ENCODE results near the gene ZBTB40.
A peak's percentile ranks its signal among the peaks of the same experiment; 100 is the strongest.

- TF ChIP-seq ZNF626 (tag by site-specific recombination; IDR thresholded peaks at IDR 0.05) (no peak), CTCF (tag by site-specific recombination; IDR thresholded peaks at IDR 0.05) (peak; percentile 39), ZNF184 (tag by site-specific recombination; IDR thresholded peaks at IDR 0.05) (peak; percentile 64; the same call in 1 of the 2 replicates), ZNF175 (tag by site-specific recombination; IDR thresholded peaks at IDR 0.05) (no peak), HOXD13 (CRISPR knock-in tag; IDR thresholded peaks at IDR 0.05; ENCODE audit: borderline replicate concordance) (no peak), MEIS1 (CRISPR knock-in tag; IDR thresholded peaks at IDR 0.05; ENCODE audit: borderline replicate concordance) (no peak), ZNF510 (tag by site-specific recombination; IDR thresholded peaks at IDR 0.05; ENCODE audit: insufficient replicate concordance) (peak; percentile 58), KLF7 (tag by site-specific recombination; IDR thresholded peaks at IDR 0.05; ENCODE audit: borderline replicate concordance) (peak; percentile 81; the same call in 1 of the 2 replicates), ZNF140 (tag by site-specific recombination; IDR thresholded peaks at IDR 0.05) (no peak)
- TF ChIP-seq, protein P1, sequence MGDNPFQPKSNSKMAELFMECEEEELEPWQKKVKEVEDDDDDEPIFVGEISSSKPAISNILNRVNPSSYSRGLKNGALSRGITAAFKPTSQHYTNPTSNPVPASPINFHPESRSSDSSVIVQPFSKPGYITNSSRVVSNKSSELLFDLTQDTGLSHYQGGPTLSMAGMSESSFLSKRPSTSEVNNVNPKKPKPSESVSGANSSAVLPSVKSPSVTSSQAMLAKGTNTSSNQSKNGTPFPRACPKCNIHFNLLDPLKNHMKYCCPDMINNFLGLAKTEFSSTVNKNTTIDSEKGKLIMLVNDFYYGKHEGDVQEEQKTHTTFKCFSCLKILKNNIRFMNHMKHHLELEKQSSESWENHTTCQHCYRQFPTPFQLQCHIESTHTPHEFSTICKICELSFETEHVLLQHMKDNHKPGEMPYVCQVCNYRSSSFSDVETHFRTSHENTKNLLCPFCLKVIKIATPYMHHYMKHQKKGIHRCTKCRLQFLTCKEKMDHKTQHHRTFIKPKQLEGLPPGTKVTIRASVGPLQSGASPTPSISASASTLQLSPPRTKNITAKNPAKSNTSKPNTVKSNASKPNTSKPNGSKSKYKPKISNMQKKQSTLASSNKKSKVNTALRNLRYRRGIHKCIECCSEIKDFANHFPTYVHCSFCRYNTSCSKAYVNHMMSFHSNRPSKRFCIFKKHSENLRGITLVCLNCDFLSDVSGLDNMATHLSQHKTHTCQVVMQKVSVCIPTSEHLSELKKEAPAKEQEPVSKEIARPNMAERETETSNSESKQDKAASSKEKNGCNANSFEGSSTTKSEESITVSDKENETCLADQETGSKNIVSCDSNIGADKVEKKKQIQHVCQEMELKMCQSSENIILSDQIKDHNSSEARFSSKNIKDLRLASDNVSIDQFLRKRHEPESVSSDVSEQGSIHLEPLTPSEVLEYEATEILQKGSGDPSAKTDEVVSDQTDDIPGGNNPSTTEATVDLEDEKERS (tag by site-specific recombination; IDR thresholded peaks at IDR 0.05): peak; percentile 94
These were observed at the start of gene ZBTB40 for GRCh38 chr1:22451702-22452480.
